Ureter (tissue), 1 donor: ENCODE data around the gene UBQLNL. TPM values are rescaled to one million over a fixed set of nuclear protein-coding genes. Genes with fewer than 3 reads are reported as not detected.

Experiments used
- DNase-seq: peaks from one replicate; pipeline ENCODE4 v3.0.0-alpha.2; 2020; ENCODE audit warnings: low spot score
- total RNA-seq: library from RNA; stranded (reverse); gene quantifications from one replicate; pipeline ENCODE4 v1.2.4, GENCODE V29; 2023
- donor health status: DM: yes; HTN: yes; CAD: no.

The UBQLNL gene
- total RNA-seq = 1.4 TPM

- DNase-seq = no peak
Observed at GRCh38 chr11:5516599-5516998, at the start of gene UBQLNL. UBQLNL (minus strand) TSS chr11:5516699; CDS start chr11:5516441, 258 bp downstream.

GRCh38 chr11:5564259-5565019 lies 47.9 kb upstream of the UBQLNL start:
- no peak for DNase-seq

- DNase-seq = no peak
Observed at GRCh38 chr11:5557751-5558150, 41.3 kb upstream of the UBQLNL start.

GRCh38 chr11:5556596-5557188 lies 40.2 kb upstream of the UBQLNL start:
- no peak for DNase-seq

- no peak for DNase-seq
Observed at GRCh38 chr11:5553343-5553742, 36.8 kb upstream of the UBQLNL start.

GRCh38 chr11:5550440-5551095 lies 34.1 kb upstream of the UBQLNL start:
- DNase-seq = no peak

GRCh38 chr11:5548440-5548839 lies 31.9 kb upstream of the UBQLNL start, which contains the start of gene OR52H1:
OR52H1 (minus strand) TSS chr11:5548540; CDS start chr11:5545505, 3,035 bp downstream.
- DNase-seq = no peak

GRCh38 chr11:5547982-5548381 lies 31.5 kb upstream of the UBQLNL start:
- DNase-seq = no peak

GRCh38 chr11:5546457-5546856 lies 30.0 kb upstream of the UBQLNL start:
- no peak for DNase-seq

- no peak for DNase-seq
Observed at GRCh38 chr11:5541427-5541826, 24.9 kb upstream of the UBQLNL start.

GRCh38 chr11:5536482-5536881 lies 20.0 kb upstream of the UBQLNL start:
- DNase-seq = no peak

GRCh38 chr11:5534046-5534445 lies 17.5 kb upstream of the UBQLNL start:
- DNase-seq = no peak

- no peak for DNase-seq
Observed at GRCh38 chr11:5531053-5531831, 14.7 kb upstream of the UBQLNL start.

GRCh38 chr11:5528495-5528894 lies 12.0 kb upstream of the UBQLNL start:
- no peak for DNase-seq

GRCh38 chr11:5527716-5528115 lies 11.2 kb upstream of the UBQLNL start:
- no peak for DNase-seq

- DNase-seq = no peak
Observed at GRCh38 chr11:5524756-5525155, 8.3 kb upstream of the UBQLNL start.

- DNase-seq = no peak
Observed at GRCh38 chr11:5522308-5522707, 5.8 kb upstream of the UBQLNL start.

- DNase-seq = no peak
Observed at GRCh38 chr11:5521540-5521939, 5.0 kb upstream of the UBQLNL start.

GRCh38 chr11:5514841-5515240 lies 1.7 kb downstream of the UBQLNL start:
- no peak for DNase-seq

- no peak for DNase-seq
Observed at GRCh38 chr11:5509803-5510202, 6.7 kb downstream of the UBQLNL start, which contains the start of gene UBQLN3. UBQLN3 (minus strand) TSS chr11:5509957; CDS start chr11:5509558, 399 bp downstream.

GRCh38 chr11:5508605-5509004 lies 7.9 kb downstream of the UBQLNL start:
- DNase-seq = no peak

- DNase-seq = no peak
Observed at GRCh38 chr11:5507933-5508305, 8.6 kb downstream of the UBQLNL start.
